Measurements from ENCODE around the gene CRYGB.
"Not testable (repeated sequence)": the region's sequence is repeated elsewhere in the genome, so short reads cannot be mapped to it uniquely, and the experiment has no call there.

Gene CRYGB

GRCh38 chr2:208142240-208142924 lies 3.6 kb downstream of the CRYGB start:
- no peaks in the 10 kb centered on the region for H3K36me3 ChIP-seq (replicated peaks)
- no peaks in the 10 kb centered on the region for H3K27me3 ChIP-seq (replicated peaks)
- DNase-seq = no peak
- in situ Hi-C loops (cut with HindIII; ENCODE audit: low pct_ligation_motif_present, low sequenced_read_pairs) = no loop called here
- TF ChIP-seq, protein P1, sequence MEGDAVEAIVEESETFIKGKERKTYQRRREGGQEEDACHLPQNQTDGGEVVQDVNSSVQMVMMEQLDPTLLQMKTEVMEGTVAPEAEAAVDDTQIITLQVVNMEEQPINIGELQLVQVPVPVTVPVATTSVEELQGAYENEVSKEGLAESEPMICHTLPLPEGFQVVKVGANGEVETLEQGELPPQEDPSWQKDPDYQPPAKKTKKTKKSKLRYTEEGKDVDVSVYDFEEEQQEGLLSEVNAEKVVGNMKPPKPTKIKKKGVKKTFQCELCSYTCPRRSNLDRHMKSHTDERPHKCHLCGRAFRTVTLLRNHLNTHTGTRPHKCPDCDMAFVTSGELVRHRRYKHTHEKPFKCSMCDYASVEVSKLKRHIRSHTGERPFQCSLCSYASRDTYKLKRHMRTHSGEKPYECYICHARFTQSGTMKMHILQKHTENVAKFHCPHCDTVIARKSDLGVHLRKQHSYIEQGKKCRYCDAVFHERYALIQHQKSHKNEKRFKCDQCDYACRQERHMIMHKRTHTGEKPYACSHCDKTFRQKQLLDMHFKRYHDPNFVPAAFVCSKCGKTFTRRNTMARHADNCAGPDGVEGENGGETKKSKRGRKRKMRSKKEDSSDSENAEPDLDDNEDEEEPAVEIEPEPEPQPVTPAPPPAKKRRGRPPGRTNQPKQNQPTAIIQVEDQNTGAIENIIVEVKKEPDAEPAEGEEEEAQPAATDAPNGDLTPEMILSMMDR (IDR thresholded peaks at IDR 0.05; ENCODE audit: low read depth, low read length, missing control alignments) = no peak
- H3K27ac ChIP-seq = no peak overlapping the region
- no peak overlapping the region for H3K4me3 ChIP-seq (ENCODE audit: low read depth, low read length)

DNA sequence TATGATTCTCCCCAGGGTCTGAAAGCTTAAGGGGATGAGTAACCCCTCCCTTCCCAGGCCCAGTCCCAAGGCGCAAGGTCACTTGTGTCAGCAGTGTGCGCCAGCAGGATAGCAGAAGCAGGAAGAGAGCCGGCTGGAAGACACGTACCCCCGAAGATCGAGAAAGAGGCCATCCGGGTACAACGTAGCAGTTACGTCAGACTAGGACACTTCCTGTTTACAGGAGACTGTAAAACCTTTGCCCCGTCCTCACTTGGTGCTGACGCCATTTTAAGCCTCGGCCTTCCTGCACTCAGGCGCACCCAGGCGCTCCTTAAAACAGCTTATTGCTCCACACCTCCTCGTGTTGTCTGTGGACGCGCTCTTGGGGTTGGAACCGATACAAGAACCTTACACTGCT lies 6.5 kb downstream of the CRYGB start:
- H3K27ac ChIP-seq = no peak overlapping the region
- no peak for DNase-seq
- no peak overlapping the region for H3K4me3 ChIP-seq (ENCODE audit: low read depth, low read length)
- no peaks in the 10 kb centered on the region for H3K36me3 ChIP-seq (replicated peaks)
- TF ChIP-seq, protein P1 (IDR thresholded peaks at IDR 0.05; ENCODE audit: low read depth, low read length, missing control alignments) = no peak
- in situ Hi-C loops (cut with HindIII; ENCODE audit: low pct_ligation_motif_present, low sequenced_read_pairs) = no loop called here
- no peaks in the 10 kb centered on the region for H3K27me3 ChIP-seq (replicated peaks)

GRCh38 chr2:208138334-208138733 lies 7.6 kb downstream of the CRYGB start:
- DNase-seq; H3K27me3 ChIP-seq (replicated peaks); H3K4me3 ChIP-seq (ENCODE audit: low read depth, low read length); H3K27ac ChIP-seq; in situ Hi-C loops (cut with HindIII; ENCODE audit: low pct_ligation_motif_present, low sequenced_read_pairs); H3K36me3 ChIP-seq (replicated peaks): not testable (repeated sequence)

DNA sequence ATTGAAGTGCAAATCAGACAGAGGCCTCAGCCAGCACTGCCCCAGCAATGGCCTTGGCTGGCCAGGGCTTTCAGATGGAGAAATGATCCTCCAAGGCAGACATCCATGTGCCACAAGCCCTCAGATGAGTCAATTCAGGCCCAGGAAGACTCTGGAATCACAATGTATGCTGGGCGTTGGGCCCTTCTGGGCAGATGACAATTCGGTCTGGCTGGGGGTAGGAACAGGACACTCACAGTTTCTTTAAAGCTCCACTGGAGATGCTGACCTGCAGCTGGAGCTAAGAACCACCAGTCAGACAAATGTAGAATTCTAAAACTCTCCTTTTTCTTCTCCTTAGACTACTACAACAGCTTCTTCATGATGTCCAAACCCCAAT lies 9.3 kb downstream of the CRYGB start:
- Histone ChIP-seq H3K27ac (no peak overlapping the region), H3K36me3 (replicated peaks) (no peaks in the 10 kb centered on the region), H3K4me3 (ENCODE audit: low read depth, low read length) (no peak overlapping the region), H3K27me3 (replicated peaks) (no peaks in the 10 kb centered on the region)
- TF ChIP-seq, protein P1 (IDR thresholded peaks at IDR 0.05; ENCODE audit: low read depth, low read length, missing control alignments) = no peak
- DNase-seq = no peak
- in situ Hi-C loops (cut with HindIII; ENCODE audit: low pct_ligation_motif_present, low sequenced_read_pairs) = no loop called here

- H3K36me3 ChIP-seq (replicated peaks) = no peaks in the 10 kb centered on the region
- in situ Hi-C loops (cut with HindIII; ENCODE audit: low pct_ligation_motif_present, low sequenced_read_pairs) = no loop called here
- no peaks in the 10 kb centered on the region for H3K27me3 ChIP-seq (replicated peaks)
- DNase-seq = no peak
- no peak overlapping the region for H3K27ac ChIP-seq
- no peak overlapping the region for H3K4me3 ChIP-seq (ENCODE audit: low read depth, low read length)
- TF ChIP-seq, protein P1 (IDR thresholded peaks at IDR 0.05; ENCODE audit: low read depth, low read length, missing control alignments) = no peak
These were observed 9.9 kb downstream of the CRYGB start for GRCh38 chr2:208135794-208136715.

DNA sequence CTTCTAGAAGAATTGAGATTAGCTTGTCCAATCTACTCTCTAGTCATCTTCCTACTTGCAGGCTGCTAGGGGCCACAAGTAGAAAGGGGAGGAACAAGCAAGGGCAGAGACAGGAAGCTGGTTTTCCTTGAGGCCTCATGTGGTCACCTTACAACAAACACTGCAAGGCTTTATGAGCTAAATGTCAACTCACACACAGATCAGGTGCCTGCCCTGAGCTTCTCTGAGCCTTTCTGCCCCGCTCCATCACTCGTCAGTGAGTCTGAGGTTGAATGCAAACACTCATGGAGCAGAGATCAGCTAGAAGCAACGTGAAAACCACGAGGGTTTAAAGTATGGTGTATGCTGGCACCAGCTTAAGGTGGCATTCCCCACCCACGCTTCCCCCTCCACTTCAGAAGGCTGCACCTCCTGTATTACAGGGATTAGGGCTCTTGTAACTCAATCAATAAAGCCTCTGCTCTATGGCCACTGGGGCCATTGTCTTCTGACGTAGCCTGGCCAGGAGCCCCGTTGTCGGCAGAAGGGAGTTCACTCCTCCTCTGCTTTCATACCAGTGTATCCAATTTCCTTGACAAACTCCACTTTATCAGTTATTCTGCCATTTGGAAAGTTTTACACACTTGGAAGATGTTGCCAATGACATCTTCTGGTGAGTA lies 10.9 kb downstream of the CRYGB start:
- TF ChIP-seq, protein P1 (IDR thresholded peaks at IDR 0.05; ENCODE audit: low read depth, low read length, missing control alignments) = no peak
- H3K36me3 ChIP-seq (replicated peaks) = no peaks in the 10 kb centered on the region
- no peak overlapping the region for H3K27ac ChIP-seq
- no peaks in the 10 kb centered on the region for H3K27me3 ChIP-seq (replicated peaks)
- no peak for DNase-seq
- in situ Hi-C loops (cut with HindIII; ENCODE audit: low pct_ligation_motif_present, low sequenced_read_pairs) = no loop called here
- H3K4me3 ChIP-seq (ENCODE audit: low read depth, low read length) = no peak overlapping the region
